Liver (tissue), 9 donors: ENCODE results near the gene PDK1. TPM values are rescaled to one million over a fixed set of nuclear protein-coding genes. Genes with fewer than 3 reads are reported as not detected.

Experiments
- DNase-seq: peaks from one replicate; pipeline ENCODE4 v3.0.0-alpha.2; 2017; ENCODE audit warnings: low spot score
- H3K27ac ChIP-seq, 2 donors: one replicate each; pipeline ENCODE4 v1.7.0; 2013; ENCODE audit warnings: inconsistent platforms in 2 of 2, low read length in 2 of 2, control low read depth in 1 of 2, low read depth in 1 of 2, mild to moderate bottlenecking in 1 of 2
- H3K27me3 ChIP-seq, 4 donors: one replicate each; pipeline versions ENCODE4 v1.6.1 to v1.7.0; 2013; ENCODE audit warnings: low read length in 3 of 4, inconsistent platforms in 1 of 4, mild to moderate bottlenecking in 1 of 4, moderate library complexity in 1 of 4; ENCODE audit not compliant: control insufficient read depth in 4 of 4, insufficient read depth in 4 of 4
- H3K36me3 ChIP-seq, 4 donors: one replicate each; pipeline versions ENCODE4 v1.6.1 to v1.7.0; 2013; ENCODE audit warnings: low read length in 3 of 4, mild to moderate bottlenecking in 3 of 4, low read depth in 1 of 4, moderate library complexity in 1 of 4; ENCODE audit not compliant: control insufficient read depth in 4 of 4, insufficient read depth in 3 of 4
- H3K4me1 ChIP-seq, 4 donors: one replicate each; pipeline versions ENCODE4 v1.6.1 to v1.7.0; 2013; ENCODE audit warnings: low read length in 3 of 4, mild to moderate bottlenecking in 3 of 4, moderate library complexity in 1 of 4; ENCODE audit not compliant: control insufficient read depth in 4 of 4, insufficient read depth in 4 of 4
- H3K4me3 ChIP-seq, 3 donors: one replicate each; pipeline versions ENCODE4 v1.6.1 to v1.7.0; 2013; ENCODE audit warnings: low read length in 3 of 3, control low read depth in 1 of 3, low read depth in 1 of 3, mild to moderate bottlenecking in 1 of 3
- H3K9ac ChIP-seq, 2 donors: one replicate each; pipeline ENCODE4 v1.7.0; 2013; ENCODE audit warnings: low read length in 2 of 2, mild to moderate bottlenecking in 2 of 2, moderate library complexity in 2 of 2, control low read depth in 1 of 2, low read depth in 1 of 2
- H3K9me3 ChIP-seq, 4 donors: one replicate each; pipeline versions ENCODE4 v1.6.1 to v1.7.0; 2013; ENCODE audit warnings: low read length in 3 of 4; ENCODE audit not compliant: control insufficient read depth in 4 of 4
- ATF3 ChIP-seq: IDR thresholded peaks from 2 replicates; pipeline ENCODE4 v1.6.1; 2016; ENCODE audit warnings: antibody characterized with exemption
- CTCF ChIP-seq: fragments of 150-350 bp; IDR thresholded peaks from 2 replicates; pipeline ENCODE4 v1.5.1; 2017; ENCODE audit warnings: improper control_type of control experiment, low read depth, low read length; ENCODE audit not compliant: missing input control
- EGR1 ChIP-seq, 2 donors: IDR thresholded peaks; 2 replicates each; pipeline ENCODE4 v1.6.1; 2016 to 2018; ENCODE audit warnings: antibody characterized with exemption in 2 of 2, low read depth in 2 of 2
- FOXA1 ChIP-seq: IDR thresholded peaks from 2 replicates; pipeline ENCODE4 v1.6.1; 2016; ENCODE audit warnings: antibody characterized with exemption
- FOXA2 ChIP-seq: IDR thresholded peaks from 2 replicates; pipeline ENCODE4 v1.6.1; 2016; ENCODE audit warnings: antibody characterized with exemption
- GABPA ChIP-seq, 2 donors: IDR thresholded peaks in 1 of 2; conservative IDR thresholded peaks in 1 of 2; 2 replicates each; pipeline ENCODE4 v1.6.1; 2016; ENCODE audit warnings: antibody characterized with exemption in 2 of 2, mild to moderate bottlenecking in 1 of 2, moderate library complexity in 1 of 2
- HNF4A ChIP-seq, 2 donors: conservative IDR thresholded peaks; 2 replicates each; pipeline ENCODE4 v1.6.1; 2016; ENCODE audit warnings: antibody characterized with exemption in 2 of 2, mild to moderate bottlenecking in 2 of 2
- HNF4G ChIP-seq: IDR thresholded peaks from 2 replicates; pipeline ENCODE4 v1.6.1; 2016; ENCODE audit warnings: antibody characterized with exemption
- JUND ChIP-seq, 2 donors: IDR thresholded peaks; 2 replicates each; pipeline ENCODE4 v1.6.1; 2016; ENCODE audit warnings: antibody characterized with exemption in 2 of 2
- MAX ChIP-seq: IDR thresholded peaks from 2 replicates; pipeline ENCODE4 v1.6.1; 2016; ENCODE audit warnings: antibody characterized with exemption
- NR2F2 ChIP-seq: IDR thresholded peaks from 2 replicates; pipeline ENCODE4 v1.6.1; 2016; ENCODE audit warnings: antibody characterized with exemption
- RAD21 ChIP-seq, 2 donors: IDR thresholded peaks; 2 replicates each; pipeline ENCODE4 v1.6.1; 2016; ENCODE audit warnings: antibody characterized with exemption in 2 of 2, mild to moderate bottlenecking in 2 of 2
- REST ChIP-seq: IDR thresholded peaks from 2 replicates; pipeline ENCODE4 v1.6.1; 2016; ENCODE audit warnings: antibody characterized with exemption, mild to moderate bottlenecking
- RXRA ChIP-seq, 2 donors: IDR thresholded peaks; 2 replicates each; pipeline ENCODE4 v1.6.1; 2017 to 2018; ENCODE audit warnings: antibody characterized with exemption in 2 of 2, mild to moderate bottlenecking in 1 of 2
- SP1 ChIP-seq: IDR thresholded peaks from 2 replicates; pipeline ENCODE4 v1.6.1; 2018; ENCODE audit warnings: antibody characterized with exemption, mild to moderate bottlenecking
- TAF1 ChIP-seq: conservative IDR thresholded peaks from 2 replicates; pipeline ENCODE4 v1.6.1; 2016; ENCODE audit warnings: antibody characterized with exemption, mild to moderate bottlenecking
- YY1 ChIP-seq: IDR thresholded peaks from 2 replicates; pipeline ENCODE4 v1.6.1; 2016; ENCODE audit warnings: antibody characterized with exemption, mild to moderate bottlenecking
- ZBTB33 ChIP-seq: IDR thresholded peaks from 2 replicates; pipeline ENCODE4 v1.6.1; 2016; ENCODE audit warnings: antibody characterized with exemption
- WGBS: extraction: QIAGEN DNeasy Blood & Tissue Kit; methylation state at CpG from one replicate; pipeline ENCODE4 v1.1.7; 2013; 5-methylcytosine and 5-hydroxymethylcytosine counted together
- polyA plus RNA-seq, 2 donors: library from polyadenylated mRNA; stranded (reverse) in 1 of 2; unstranded in 1 of 2; fragments of 200-250 nt in 1 of 2; fragments of >200 nt in 1 of 2; fragmentation: Nextera tagmentation in 1 of 2; extraction: Ambion mirVana in 1 of 2; gene quantifications; one replicate each; pipeline versions ENCODE4 v1.2.1 to v1.2.3, GENCODE V29; 2013 to 2015
- total RNA-seq, 2 donors: library from RNA; depleted of rRNA; stranded (reverse); fragments of >200 nt; gene quantifications; one replicate each; pipeline ENCODE4 v1.2.3, GENCODE V29; 2014
- donor health status: healthy.
- donor health status: healthy.
- donor health status: healthy.
- donor health status: healthy.
- donor health status: healthy.

PDK1 gene
- total and polyA plus RNA-seq, 4 donors = 4.7 to 10.9 (median 7.8) TPM

- Histone ChIP-seq H3K4me1 (peaks cover 0 to 2% (median 0%) of the 10 kb centered on the region in 4 donors), H3K4me3 (no peak overlapping the region), H3K9ac (no peak overlapping the region), H3K27me3 (no peaks in the 10 kb centered on the region), H3K27ac (peak overlapping the region in 1 of 2 donors; percentile 35), H3K9me3 (no peaks in the 10 kb centered on the region), H3K36me3 (no peaks in the 10 kb centered on the region)
- no peak for DNase-seq
- TF ChIP-seq MAX (no peak), FOXA2 (no peak), HNF4G (no peak), SP1 (no peak), ATF3 (no peak), HNF4A (conservative IDR thresholded peaks at IDR 0.05) (no peak), ZBTB33 (no peak), GABPA (IDR thresholded peaks at IDR 0.05 in 1 of 2, conservative IDR thresholded peaks at IDR 0.05 in 1 of 2) (no peak), RAD21 (IDR thresholded peaks at IDR 0.05) (no peak), YY1 (no peak), FOXA1 (no peak), RXRA (IDR thresholded peaks at IDR 0.05) (no peak), EGR1 (IDR thresholded peaks at IDR 0.05; ENCODE audit: low read depth in 2 of 2) (no peak), CTCF (no peak), REST (no peak), JUND (IDR thresholded peaks at IDR 0.05) (no peak), NR2F2 (no peak), TAF1 (no peak)
- WGBS = 71% methylated on average over 6 of the region's 6 CpGs
Observed at GRCh38 chr2:172614932-172615331, 59.0 kb downstream of the PDK1 start.
